Activated T-cell treated with anti-CD3 and anti-CD28 coated beads, Interleukin-2, amount 50 U/mL, for 4 hours (primary cell): ENCODE results near the gene HPX. TPM values are rescaled to one million over a fixed set of nuclear protein-coding genes. Genes with fewer than 3 reads are reported as not detected.

Experiments
- ATAC-seq, 2 donors: fragments of 200-7000 bp; cut with Tn5 transposase; one replicate each; pipeline ENCODE4 v1.10.0; 2021
- DNase-seq: peaks from one replicate; pipeline ENCODE4 v3.0.0-alpha.2; 2020
- H3K27me3 Mint-ChIP-seq: one replicate; pipeline ENCODE4 v1.8.0; 2021; ENCODE audit warnings: low read depth, mixed read lengths
- H3K36me3 Mint-ChIP-seq: one replicate; pipeline ENCODE4 v1.8.0; 2022; ENCODE audit warnings: mixed read lengths; ENCODE audit not compliant: insufficient read depth
- H3K4me1 Mint-ChIP-seq: one replicate; pipeline ENCODE4 v1.8.0; 2021; ENCODE audit warnings: low read depth, mixed read lengths
- H3K4me3 Mint-ChIP-seq: one replicate; pipeline ENCODE4 v1.8.0; 2021; ENCODE audit warnings: mild to moderate bottlenecking, moderate library complexity, mixed read lengths
- H3K9me3 Mint-ChIP-seq: one replicate; pipeline ENCODE4 v1.8.0; 2021; ENCODE audit warnings: mixed read lengths
- total RNA-seq, 3 donors: library from RNA; stranded (reverse); gene quantifications; one replicate each; pipeline ENCODE4 v1.2.1, GENCODE V29; 2021

Gene HPX
- total RNA-seq, 3 donors from 2014 or later = 0.71 to 2.0 (median 0.96) TPM

DNA sequence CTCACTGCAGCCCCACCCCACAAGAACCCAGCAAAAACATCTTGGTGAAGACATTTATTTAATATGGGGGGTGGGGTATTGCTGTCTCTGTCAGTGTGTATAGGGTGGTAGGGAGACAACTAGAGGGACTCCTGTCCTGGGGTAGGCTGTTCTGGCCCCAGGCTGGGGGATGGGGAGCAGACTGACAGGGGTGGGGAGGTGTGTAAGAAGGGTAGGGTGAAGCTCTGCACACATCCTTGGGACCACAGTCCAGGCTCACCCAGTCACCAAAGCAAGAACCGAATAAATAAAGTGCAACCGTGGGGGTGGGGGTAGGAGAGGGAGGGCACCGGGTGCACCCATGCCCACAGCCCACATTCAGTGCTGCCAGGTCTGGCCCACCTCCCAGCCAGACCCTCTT is 7.8 kb upstream of the HPX start:
- no peak overlapping the region for H3K4me3 Mint-ChIP-seq
- H3K27me3 Mint-ChIP-seq = no peaks in the 10 kb centered on the region
- no peaks in the 10 kb centered on the region for H3K36me3 Mint-ChIP-seq
- no peaks in the 10 kb centered on the region for H3K4me1 Mint-ChIP-seq
- DNase-seq (no peak), ATAC-seq (no peak)
- H3K9me3 Mint-ChIP-seq = no peaks in the 10 kb centered on the region

DNA sequence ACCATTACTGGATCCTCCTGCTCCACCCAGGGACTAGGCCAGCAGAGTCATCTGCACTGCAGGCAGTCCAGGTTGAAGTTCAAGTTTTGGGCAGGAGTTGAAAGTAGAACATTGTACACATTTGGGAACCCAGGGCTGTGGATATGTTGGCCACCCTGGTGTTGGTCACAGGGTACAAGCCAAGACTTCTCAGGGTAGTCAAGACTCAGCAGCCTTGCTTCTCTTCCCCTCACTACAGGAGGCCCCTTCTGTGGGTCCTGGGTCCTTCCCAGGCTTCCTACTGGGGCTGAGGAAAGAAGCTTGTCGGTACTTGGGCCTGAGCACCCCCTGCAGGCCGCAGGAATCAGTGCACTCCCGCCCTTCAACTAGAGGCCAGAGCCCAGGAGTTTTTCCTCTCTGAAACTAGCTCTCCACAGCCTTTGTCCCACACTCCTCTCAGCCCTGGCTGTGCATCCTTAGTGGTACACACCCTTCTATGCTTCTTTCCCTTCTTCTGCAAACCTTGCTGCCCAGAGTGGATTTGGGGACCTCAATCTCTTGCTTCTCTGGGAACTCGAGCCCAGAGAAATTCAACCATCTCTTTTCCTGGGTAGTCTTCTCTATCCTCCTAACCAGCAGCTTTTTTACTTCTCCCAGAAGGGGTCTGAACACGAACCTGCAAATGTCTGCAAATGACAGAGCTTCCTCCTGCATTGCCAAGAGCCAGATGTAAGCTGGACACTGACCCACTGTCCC is 2.6 kb upstream of the HPX start:
- peak; percentile 87 to 88 for ATAC-seq
- Mint-ChIP-seq H3K36me3 (no peaks in the 10 kb centered on the region), H3K4me1 (no peaks in the 10 kb centered on the region), H3K4me3 (no peak overlapping the region), H3K27me3 (no peaks in the 10 kb centered on the region), H3K9me3 (no peaks in the 10 kb centered on the region)
- peak; percentile 55 for DNase-seq

DNA sequence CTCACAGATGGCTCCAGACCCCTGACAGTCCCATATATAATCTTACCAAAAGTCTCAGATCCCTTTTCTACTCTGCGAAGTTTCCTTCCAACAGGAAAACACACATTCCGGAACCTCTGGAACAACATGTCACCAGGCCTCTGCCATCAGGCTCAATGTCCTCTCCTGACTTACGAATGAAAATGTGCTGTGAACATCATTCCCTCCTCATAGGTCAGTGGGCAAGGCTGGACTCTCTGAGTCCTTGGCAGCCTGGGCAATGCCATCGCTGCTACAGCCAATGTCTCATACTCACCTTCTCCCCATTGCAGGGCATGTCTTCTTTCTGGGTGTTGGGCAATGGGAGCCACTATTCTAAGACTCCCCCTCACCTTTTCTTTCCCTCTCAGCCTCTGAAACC is 1.7 kb upstream of the HPX start:
- Mint-ChIP-seq H3K4me3 (no peak overlapping the region), H3K36me3 (no peaks in the 10 kb centered on the region), H3K27me3 (no peaks in the 10 kb centered on the region), H3K4me1 (no peaks in the 10 kb centered on the region), H3K9me3 (no peaks in the 10 kb centered on the region)
- ATAC-seq (no peak), DNase-seq (no peak)

DNA sequence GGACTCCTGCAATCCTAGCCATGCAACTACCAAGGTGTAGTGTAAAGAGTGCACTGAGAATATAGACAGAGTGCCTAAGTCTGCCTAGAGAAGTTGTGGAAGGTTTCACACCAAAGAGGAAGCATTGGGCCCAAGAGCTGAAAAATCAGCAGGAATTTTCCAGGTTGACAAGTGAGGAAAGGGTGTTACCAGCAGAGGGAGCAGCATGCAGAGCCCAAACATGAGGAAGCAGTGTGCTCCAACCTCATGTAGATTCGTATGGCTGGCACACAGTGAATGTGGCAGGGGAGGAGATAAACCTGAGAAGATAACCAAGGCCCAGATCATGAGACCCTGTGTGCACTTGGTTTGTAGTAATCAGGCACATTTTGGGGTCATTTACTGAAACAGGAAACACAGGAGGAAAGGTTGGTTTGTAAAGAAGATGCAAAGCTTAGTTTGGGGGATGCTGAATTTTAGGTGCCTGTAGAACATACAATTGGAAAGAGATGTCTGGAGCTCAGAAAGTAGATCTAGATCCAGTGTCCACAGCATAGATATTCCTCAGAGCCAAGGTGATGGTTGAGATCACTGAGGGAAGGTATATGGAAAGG is 1.7 kb downstream of the HPX start:
- Mint-ChIP-seq H3K27me3 (no peaks in the 10 kb centered on the region), H3K4me1 (no peaks in the 10 kb centered on the region), H3K4me3 (no peak overlapping the region), H3K9me3 (no peaks in the 10 kb centered on the region), H3K36me3 (no peaks in the 10 kb centered on the region)
- DNase-seq (peak; percentile 24), ATAC-seq (peak in 1 of 2 donors; percentile 29)

DNA sequence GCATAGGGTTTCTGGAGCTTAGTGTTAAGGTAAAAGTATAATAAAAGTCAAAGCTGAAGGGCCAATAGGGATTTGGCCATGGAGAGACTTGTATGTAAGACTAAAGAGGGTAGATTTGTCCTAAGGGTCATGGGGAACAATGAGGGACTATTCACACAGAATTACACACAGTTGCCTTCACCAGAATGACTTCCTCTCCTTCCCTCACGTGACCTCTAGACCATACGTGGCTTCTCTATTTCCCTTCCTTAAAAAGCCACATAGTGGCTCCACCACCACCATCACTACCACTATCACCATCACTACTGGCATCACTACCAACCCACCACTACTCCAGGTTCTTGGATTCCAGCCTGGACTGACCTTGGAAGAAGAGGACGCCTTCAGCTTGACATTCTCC is 2.8 kb downstream of the HPX start:
- H3K4me1 Mint-ChIP-seq = no peaks in the 10 kb centered on the region
- H3K27me3 Mint-ChIP-seq = no peaks in the 10 kb centered on the region
- ATAC-seq = no peak
- no peak for DNase-seq
- no peaks in the 10 kb centered on the region for H3K36me3 Mint-ChIP-seq
- H3K4me3 Mint-ChIP-seq = no peak overlapping the region
- no peaks in the 10 kb centered on the region for H3K9me3 Mint-ChIP-seq

DNA sequence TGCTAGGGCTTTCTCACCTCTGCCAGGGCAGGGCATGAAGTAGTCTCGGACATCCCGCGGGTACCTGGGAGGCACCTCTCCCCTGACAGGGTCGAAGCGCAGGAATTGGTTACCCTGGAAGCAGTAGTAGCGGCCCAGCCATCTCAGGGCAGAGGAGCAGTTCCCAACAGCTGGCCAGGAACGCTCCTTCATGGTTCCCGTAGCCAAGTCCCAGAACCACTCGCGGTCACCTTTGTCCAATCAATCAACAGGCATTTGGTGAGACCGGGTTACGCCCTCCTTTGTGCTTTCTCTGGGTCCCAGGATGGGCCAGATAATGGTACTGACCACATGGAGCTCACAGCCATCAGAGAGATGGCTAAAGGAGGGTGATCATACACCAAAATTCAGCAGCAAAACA is 3.4 kb downstream of the HPX start:
- no peak for ATAC-seq
- H3K27me3 Mint-ChIP-seq = no peaks in the 10 kb centered on the region
- no peak overlapping the region for H3K4me3 Mint-ChIP-seq

DNA sequence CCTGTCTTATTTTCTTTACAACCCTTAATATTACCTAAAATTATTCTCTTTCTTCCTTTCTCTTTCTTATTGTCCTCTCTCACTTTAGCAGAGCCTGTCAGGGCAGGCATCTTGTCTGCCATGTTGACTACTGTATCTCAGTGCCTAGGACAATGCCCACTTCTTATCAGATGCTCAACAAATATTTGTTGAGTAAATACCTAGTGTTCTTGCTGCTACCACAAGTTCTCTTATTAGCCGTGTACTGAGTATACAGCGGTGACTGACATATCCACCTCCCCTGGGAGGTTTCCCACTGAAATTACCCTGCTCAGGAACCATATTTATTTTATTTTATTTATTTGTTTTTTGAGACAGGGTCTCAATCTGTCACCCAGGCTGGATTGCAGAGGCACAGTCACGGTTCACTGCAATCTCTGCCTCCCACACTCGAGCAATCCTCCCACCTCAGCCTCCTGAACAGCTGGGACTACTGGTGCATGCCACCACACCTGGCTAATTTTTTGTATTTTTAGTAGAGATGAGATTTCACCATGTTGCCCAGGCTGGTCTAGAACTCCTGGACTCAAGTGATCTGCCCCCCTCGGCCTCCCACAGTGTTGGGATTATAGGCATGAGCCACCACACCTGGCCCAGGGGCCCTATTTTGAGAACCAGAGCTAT is 6.7 kb downstream of the HPX start:
- no peaks in the 10 kb centered on the region for H3K27me3 Mint-ChIP-seq
- no peaks in the 10 kb centered on the region for H3K9me3 Mint-ChIP-seq
- H3K4me3 Mint-ChIP-seq = no peak overlapping the region
- no peak for ATAC-seq
- no peaks in the 10 kb centered on the region for H3K36me3 Mint-ChIP-seq
- DNase-seq = no peak
- no peaks in the 10 kb centered on the region for H3K4me1 Mint-ChIP-seq

More for the DNA sequence above, 3.4 kb downstream of the HPX start:
- Mint-ChIP-seq H3K9me3 (no peaks in the 10 kb centered on the region), H3K36me3 (no peaks in the 10 kb centered on the region), H3K4me1 (no peaks in the 10 kb centered on the region)
- no peak for DNase-seq

DNA sequence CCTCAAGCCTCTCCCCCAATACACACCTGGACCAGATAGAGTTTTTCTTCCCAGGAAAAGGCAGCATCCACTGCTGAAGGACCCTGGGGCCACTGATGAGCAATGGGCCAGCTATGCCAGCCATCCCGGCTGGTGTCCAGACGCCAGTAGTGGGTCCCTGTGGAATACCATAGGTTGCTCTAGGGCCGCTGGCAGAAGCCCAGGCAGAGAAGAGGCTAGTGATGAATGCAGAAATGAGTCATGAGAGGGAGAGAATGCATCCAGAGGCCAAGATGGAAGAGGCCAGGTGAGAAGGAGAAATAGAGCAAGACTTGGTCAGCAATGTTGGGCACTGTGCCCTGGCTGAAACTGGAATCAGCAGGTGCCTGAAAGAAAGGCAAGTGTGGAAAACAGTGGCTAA is 8.9 kb downstream of the HPX start:
- H3K36me3 Mint-ChIP-seq = no peaks in the 10 kb centered on the region
- no peak for ATAC-seq
- no peaks in the 10 kb centered on the region for H3K9me3 Mint-ChIP-seq
- no peaks in the 10 kb centered on the region for H3K27me3 Mint-ChIP-seq
- no peak overlapping the region for H3K4me3 Mint-ChIP-seq
- no peak for DNase-seq
- no peaks in the 10 kb centered on the region for H3K4me1 Mint-ChIP-seq

DNA sequence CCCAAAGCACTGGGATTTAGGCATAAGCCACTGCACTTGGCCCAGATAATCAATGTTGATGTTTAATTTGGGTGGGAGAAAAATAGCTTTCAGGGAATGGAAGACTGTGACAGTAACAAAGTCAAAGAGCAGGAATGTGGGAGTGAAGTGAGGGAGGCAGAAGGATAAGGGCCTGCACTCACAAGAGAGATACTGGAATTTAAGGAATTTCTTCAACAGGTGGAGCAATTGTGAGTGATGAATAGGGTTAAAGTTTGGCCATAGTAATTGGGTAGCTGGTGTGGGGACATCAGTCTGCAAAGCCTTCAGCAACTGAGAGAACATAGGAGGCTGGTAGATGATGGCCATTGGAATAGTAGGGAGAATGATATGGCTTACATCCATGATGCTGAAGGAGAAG is 13.3 kb downstream of the HPX start:
- DNase-seq = no peak
- H3K4me3 Mint-ChIP-seq = no peak overlapping the region
- H3K27me3 Mint-ChIP-seq = peaks cover 7% of the 10 kb centered on the region
- no peaks in the 10 kb centered on the region for H3K36me3 Mint-ChIP-seq
- H3K4me1 Mint-ChIP-seq = no peaks in the 10 kb centered on the region
- ATAC-seq = no peak
- H3K9me3 Mint-ChIP-seq = no peaks in the 10 kb centered on the region

DNA sequence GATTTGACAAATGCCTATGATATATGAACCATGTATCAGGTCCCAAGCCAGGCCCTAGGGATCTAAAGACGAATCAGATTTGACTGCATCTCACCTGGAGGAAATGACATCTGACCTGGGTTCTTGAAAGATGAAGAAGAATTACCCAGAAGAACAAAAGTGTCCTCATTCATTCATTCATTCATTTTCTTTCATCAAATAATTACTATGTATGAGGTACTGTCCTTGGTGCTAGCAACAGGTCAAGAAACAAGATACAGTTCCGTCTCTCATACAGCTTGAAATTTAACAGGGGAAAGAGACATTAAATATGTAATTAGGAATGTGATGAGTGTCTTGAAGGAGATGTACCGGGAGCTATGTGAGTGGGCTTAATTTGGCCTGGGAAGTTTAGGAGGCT is 20.1 kb downstream of the HPX start:
- peaks cover 10% of the 10 kb centered on the region for H3K4me1 Mint-ChIP-seq
- H3K36me3 Mint-ChIP-seq = no peaks in the 10 kb centered on the region
- peaks cover 12% of the 10 kb centered on the region for H3K27me3 Mint-ChIP-seq
- DNase-seq = no peak
- H3K9me3 Mint-ChIP-seq = no peaks in the 10 kb centered on the region
- no peak for ATAC-seq
- H3K4me3 Mint-ChIP-seq = peak overlapping the region; percentile 84

DNA sequence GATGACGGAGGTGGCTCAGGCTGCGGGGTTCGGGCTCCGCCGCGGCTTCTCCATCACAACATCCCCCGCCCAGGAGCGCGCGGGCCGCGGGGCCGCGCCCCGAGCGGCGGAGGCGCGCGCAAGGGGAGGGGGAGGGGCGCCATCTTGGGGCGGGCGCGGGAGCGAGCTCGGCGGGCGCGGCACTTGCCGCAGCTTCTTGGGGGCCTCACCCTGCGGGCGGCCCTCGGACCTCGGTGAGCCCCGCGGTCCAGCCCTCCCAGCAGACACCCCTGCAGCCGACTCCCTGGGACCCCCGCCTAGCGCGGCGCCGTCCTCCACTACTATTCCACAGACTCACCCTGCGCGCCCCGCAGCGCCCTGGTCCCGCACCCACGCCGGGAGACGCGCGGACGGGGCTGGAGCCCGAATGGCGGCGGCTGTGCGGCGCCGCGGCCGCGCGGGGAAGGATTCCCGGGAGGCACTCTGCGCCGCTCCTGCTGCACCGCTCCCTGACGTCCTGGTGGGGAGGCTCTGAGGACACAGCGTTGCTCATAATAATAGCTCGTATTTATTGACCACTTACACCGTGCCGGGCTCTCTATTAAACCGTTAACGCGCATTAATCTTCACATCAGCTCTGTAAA is 21.7 kb downstream of the HPX start, which contains the start of gene APBB1:
Gene APBB1 (minus strand): TSS at position 86 of the 623 bp plus-strand sequence. CDS start 7,747 bp downstream, outside the sequence.
- DNase-seq = peak; percentile 67
- H3K9me3 Mint-ChIP-seq = no peaks in the 10 kb centered on the region
- peaks cover 10% of the 10 kb centered on the region for H3K4me1 Mint-ChIP-seq
- peaks cover 11% of the 10 kb centered on the region for H3K27me3 Mint-ChIP-seq
- peak within 1 kb of the TSS; percentile 84 for H3K4me3 Mint-ChIP-seq
- ATAC-seq = peak; percentile 68 to 69
- no peaks in the 10 kb centered on the region for H3K36me3 Mint-ChIP-seq

DNA sequence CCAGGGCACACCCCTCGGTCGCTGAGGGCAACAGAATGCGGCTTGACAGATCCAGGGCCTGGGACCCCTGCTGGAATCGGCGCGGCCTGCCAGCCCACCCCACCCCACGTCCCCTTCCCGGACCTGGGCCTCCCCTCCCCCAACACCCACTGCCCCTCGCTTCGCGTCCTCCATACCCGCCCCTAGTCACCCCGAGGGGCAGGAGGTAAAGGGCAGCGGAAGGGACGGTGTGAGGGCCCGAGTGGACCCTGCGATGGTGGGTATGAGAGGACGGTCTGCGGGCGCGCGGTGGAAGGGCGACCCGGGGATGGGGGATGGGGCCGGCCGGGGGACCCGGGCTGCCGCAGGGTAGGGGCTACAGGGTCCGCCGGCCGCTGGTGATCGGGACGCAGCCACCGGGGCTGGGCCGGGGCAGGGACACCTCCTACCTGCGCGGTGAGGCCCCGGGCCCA is 22.2 kb downstream of the HPX start:
- DNase-seq = no peak
- Mint-ChIP-seq H3K27me3 (peaks cover 6% of the 10 kb centered on the region), H3K4me3 (no peak overlapping the region), H3K36me3 (no peaks in the 10 kb centered on the region), H3K4me1 (peaks cover 10% of the 10 kb centered on the region), H3K9me3 (no peaks in the 10 kb centered on the region)
- ATAC-seq = peak; percentile 6 to 7

DNA sequence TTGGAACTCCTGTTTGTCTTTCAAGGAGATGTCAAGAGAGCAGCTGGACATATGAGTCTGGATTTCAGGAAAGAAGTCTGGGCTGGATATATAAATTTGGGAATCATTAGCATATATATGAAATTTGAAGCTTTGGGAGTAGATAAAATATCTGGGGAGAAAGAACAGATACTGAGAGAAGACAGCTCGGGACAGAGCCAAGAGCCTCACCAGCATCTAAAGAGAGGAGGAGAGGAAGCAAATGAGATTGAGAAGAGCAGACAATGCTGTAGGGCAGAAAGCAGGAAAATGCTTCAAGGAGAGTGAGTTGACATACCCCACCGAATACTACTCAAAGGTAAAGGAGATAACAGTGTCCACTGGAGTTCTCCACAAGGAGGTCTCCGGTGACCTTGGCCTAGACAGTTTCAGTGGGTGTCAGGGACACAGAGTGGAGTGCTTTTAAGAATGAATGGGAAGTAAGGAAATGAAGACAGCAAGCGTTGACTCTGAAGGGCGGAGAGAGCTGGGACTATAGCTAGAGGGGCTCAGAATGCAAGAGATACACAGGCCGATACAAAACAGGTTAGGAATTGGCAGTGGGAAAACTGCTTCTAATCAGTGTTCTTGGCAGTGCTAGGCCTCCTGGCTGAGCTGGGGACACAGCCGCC is 22.8 kb downstream of the HPX start:
- ATAC-seq = no peak
- Mint-ChIP-seq H3K9me3 (no peaks in the 10 kb centered on the region), H3K27me3 (peaks cover 5% of the 10 kb centered on the region), H3K4me1 (peaks cover 14% of the 10 kb centered on the region), H3K36me3 (no peaks in the 10 kb centered on the region), H3K4me3 (no peak overlapping the region)
- no peak for DNase-seq

DNA sequence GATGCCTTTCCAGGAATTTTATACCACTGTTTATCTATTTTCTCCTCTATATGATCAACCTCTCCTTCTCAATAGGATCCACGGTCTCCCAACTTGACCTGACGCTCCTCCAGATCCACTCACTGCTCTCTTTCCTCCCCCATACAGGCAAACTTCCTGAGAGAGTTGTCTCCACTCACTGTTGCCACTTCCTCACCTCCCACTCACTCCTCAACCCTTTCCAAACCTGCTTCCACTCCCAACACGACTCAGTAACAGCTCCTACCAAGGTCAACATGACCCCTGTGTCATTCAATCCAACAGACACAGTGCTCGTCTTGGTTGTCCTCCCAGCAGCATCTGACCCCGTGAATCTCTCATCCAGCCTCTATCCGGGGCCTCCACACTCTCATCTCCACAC is 25.0 kb downstream of the HPX start:
- H3K9me3 Mint-ChIP-seq = no peaks in the 10 kb centered on the region
- ATAC-seq (no peak), DNase-seq (no peak)

More for the DNA sequence above, 25.0 kb downstream of the HPX start:
- no peaks in the 10 kb centered on the region for H3K27me3 Mint-ChIP-seq
- H3K4me3 Mint-ChIP-seq = no peak overlapping the region
- peaks cover under 1% of the 10 kb centered on the region for H3K36me3 Mint-ChIP-seq
- peaks cover 28% of the 10 kb centered on the region for H3K4me1 Mint-ChIP-seq
